ENCODE measurements around the gene CIAO1.
"Not testable (repeated sequence)": the region's sequence is repeated elsewhere in the genome, so short reads cannot be mapped to it uniquely, and the experiment has no call there.

CIAO1 gene

DNA sequence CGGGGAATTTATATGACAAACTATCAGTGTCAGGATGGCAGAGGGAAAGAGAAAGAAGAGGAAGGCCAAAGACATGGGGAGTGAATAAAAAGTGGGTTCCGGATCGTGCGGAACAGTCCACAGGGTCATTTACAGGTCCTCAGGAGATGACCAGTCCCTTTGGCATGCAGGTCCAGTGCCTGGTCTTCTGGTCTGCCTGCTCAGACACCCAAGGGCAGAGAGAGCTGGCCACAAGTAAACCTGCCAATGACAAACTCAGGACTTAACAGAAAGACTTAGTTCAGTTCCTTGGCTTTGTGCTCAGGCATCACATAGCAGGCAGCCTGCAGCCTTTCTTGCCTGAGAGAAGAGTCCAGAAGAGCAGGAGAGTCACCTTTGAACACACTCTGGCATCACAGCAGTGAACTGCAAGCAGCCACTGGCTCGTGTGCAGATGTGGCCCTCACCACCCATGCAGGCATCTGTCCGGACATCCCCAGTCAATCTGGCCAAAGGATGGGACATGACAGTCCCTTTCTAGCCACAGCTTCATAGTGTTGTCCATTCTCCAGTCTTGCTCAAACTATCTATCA is 14.2 kb upstream of the CIAO1 start:
- peak; percentile 73 for DNase-seq

DNA sequence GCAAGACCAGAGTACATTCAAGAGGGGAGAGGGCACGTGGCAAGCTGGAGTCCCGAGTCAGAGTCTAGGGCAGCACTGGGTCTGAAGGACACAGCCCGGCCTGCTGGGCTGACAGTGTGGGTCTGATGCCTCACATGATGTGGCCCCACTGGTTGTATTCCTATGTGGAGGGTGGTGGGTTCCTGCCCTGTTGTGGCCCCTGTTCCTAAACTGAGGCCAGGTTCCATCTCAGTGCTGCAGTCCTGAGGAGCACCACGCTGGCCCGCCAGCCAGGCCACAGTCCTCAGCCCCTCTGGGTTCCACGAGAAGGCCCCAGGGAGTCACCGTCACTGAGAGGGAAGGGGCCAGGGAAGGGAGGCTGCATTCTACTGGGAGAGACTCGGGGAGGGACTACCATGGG is 13.5 kb upstream of the CIAO1 start:
- DNase-seq = no peak

DNA sequence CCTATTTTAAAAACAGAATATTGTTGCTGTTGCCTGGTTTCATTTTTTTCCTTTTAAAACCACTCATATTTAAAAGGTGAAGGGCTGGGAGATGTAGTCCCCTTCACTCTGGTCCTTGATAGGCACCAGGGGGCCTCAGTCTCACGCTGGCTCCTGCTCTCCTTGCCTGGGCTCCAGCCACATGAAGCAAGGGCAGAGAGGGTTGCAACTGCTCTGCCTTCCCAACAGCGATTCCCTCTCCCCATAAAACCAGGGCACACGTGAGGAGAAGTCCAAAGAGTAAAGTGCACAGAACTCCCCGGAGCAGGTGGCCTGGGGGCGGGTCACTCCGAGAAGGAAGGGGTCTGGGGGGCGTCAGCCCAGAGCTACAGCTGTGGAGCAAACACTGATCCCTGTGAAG is 13.0 kb upstream of the CIAO1 start:
- no peak for DNase-seq

DNA sequence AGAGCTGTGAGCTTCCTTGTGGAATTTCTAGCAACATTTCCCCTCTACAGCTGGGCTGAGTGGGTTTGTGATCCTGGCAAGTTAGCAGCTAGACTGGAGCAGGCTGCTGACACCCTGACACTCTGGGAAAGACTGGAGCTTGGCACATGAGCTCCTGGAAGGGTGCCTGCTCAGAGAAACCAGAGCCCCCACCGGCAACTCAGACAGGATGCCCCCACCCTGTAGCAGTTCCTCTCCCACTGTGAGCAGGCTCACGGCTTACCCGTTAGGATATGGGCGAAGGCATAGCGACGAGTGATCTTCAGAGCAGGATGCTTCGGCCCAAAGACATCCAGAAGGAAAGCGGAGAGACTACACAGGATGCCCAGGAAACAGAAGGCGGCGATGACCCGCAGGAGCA is 11.5 kb upstream of the CIAO1 start:
- DNase-seq = no peak

DNA sequence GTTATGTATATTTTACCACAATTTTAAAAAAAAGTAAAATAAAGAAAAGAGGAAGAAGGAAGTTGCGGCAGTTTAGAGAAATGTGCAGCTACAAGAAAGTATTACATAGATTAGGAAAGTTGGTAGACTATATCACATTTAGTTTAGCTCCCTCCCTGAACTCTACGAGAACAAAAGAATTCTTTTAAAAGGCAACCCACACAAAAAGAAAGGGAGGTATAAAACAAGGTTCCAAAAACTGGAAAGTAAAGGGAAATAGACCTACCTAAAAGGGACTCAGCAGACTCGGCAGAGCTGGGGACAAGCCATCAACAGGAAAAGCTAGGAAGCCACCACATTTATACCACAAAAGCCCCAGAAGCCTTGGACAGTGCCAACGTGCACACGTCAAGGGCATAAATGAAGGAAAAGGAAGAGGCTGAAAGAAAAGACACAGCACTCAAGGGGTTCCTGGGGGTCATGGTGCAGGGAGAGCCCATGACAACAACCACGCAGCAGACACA is 9.4 kb upstream of the CIAO1 start:
- DNase-seq = no peak

DNA sequence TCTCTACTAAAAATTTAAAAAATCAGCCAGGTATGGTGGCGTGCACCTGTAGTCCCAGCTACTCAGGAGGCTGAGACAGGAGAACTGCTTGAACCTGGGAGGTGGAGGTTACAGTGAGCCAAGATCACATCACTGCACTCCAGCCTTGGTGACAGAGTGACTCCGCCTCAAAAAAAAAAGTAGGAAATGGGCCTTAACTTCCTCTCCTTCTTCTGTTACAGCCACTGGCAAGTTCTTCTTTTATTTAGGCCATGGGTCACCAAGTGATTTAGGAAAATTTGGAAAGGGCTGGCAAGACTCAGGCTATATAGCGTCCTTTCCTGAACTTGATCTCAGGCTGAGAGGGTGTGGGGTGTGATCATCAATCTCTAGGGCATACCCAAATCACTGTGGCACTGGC is 8.3 kb upstream of the CIAO1 start:
- DNase-seq = not testable (repeated sequence)

DNA sequence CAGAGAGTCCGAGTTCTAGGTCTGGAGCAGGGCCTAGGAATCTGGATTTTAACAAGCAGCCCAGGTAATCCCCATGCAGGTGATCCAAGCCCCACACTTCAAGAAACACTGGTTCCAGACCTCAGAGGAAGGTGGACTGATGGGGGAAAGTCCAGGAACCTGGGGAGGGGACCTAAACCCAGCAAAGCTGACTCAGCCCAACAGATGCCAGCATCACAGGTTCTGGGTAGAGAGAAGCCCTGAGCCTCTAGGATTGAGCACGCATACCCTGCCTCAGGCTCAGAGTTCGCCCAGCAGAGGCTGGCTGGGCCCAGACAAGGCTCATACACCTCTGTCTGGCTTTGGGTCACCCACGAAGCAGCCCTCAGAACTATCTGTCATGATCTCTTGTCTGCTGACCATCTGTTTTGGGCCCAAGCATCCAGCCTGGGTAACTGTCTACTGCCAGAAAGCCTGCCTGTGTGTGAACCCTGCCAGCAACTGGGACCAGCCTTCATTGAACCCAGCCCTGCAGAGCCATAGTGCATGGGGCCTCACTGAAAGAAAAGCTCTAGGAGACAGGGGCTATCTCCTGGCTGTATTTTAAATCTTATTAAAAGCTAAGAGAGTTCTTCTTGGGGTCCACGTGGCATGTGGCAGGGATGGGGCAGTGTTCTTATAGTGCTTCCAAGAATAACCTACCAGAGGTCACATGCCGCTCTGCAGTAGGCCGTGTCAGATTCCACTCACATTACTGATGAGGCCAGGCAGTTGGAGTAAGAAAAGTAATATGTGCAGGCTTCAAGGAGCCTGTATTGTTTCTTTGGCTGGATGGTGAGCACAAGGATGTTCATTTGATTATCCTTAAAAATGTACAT is 7.6 kb upstream of the CIAO1 start:
- DNase-seq = no peak

DNA sequence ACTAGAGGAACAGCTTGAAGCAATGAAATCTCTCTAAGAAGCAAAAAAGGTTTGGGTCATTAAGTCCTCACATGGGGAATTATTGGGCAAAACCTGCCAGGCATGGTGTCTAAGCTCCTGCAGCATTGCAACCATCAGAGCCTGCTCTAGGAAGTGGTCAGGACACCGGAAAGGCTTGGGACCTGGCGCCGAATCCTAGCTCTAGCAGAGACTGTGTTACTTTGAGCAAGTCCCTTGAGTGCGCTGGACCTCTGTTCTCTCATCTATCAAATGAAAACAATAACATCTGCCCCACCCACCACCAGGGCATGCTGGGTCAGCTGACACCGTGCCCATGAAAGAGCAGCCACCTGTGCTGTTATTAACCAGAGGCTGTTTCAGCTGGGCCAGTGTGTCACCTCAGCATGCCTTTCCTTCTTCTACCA is 6.5 kb upstream of the CIAO1 start:
- DNase-seq = no peak

DNA sequence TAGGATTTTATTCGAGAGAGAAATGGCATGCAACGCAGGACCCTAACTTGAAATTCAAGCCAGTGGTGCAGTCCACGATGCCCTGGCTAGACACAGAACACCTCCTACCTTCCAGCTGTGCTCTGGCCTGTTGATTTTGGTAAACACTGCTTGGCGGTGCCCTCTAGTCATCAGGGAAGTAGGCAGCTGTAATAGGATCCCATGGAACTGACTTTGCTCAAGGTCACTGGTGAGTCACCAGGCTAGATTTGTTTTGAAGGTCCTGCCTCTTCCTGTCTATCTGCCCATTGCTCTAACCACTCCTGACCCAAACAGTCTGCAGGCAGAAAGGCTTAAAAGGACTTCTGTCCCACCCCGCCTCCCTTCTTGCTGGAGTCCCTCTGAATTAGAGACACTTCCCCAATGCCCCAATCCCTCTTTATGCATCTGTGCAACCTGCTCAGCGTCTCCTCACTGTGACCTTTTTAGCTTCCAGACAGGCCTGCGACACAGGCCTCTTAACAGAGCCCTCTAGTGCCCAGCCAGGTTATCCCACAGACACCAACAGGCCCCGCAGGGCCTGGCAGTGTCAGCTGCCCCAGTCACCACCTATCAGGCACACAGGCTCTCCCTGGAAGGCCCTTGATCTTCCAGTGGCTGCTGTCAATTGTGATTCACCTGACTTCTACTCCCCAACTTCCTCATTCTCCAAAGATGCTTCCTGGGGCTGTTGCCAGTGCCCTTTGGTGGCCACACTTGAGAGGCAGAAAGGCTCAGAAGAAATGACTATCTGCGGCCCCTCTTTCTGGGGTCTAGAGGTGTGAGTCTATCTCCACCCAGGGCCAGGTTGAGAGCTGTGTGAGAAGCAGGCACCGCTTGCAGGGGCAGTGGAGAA is 5.4 kb upstream of the CIAO1 start:
- peak; percentile 68 for DNase-seq

DNA sequence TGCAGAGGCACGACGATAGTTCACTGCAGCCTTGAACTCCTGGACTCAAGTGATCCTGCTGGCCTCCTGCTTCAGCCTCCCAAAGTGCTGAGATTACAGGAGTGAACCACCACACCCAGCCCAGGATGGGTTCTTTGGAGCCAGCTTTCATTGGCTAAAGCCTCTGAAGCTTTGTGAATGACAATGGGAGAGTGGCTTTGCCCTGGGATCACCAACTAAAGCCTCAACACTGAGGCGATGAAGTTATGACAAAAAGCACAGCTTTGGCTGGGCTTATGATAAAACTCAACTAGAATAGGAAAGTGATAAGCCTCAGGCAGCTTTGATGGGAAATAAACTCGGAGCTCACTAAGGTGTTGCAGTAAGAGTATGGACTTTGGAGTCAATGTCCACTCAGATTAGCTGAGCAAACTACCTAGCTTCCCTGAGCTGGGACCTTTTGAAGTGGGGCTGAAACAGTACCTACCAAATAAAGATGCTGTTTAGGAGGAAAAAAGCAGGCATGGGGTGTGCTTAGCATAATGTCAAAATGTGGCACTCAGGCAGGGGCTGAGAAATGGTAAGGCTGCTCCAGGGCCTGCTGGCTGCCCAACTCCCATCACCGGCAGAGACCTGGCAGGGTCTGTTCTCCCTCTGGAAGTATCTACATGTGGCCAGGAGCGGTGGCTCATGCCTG is 4.6 kb upstream of the CIAO1 start:
- DNase-seq = no peak

DNA sequence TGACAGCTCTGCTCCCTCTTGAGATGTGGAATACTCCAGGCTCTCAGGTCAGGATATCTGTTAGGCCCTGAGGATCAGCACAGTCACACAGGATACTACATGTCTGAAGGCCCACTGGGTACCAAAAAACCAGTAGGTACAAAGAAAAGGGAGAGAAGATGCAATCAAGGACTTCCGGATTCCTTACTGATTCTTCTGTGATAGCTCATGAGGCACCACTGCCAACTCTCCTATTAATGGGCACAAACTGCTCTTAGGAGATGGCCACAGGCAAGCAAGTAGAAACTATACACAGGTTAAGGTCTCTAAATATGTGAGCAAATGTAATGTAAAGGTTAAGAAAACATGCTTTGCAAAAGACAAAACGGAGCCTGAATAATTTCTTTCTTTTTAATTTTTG is 3.7 kb upstream of the CIAO1 start:
- DNase-seq = no peak

DNA sequence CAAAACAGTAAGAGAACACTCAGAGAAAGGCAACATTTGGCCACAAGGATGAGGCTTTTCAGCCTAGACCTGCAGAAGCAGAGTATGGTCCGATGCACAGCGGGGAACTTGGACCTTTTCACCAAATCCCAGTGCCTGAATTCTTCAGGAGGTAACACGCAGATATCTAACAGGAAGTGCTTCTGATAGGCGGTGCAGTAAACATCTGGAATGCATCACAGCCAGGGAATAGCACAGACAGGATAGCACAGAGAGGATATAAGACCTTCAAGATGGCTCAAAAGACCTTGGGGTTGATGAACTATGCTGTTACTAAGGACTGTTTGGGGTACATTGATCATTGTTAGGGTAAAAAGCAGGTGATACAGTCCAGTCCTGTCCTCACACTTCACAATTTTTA is 1.9 kb upstream of the CIAO1 start:
- no peak for DNase-seq

DNA sequence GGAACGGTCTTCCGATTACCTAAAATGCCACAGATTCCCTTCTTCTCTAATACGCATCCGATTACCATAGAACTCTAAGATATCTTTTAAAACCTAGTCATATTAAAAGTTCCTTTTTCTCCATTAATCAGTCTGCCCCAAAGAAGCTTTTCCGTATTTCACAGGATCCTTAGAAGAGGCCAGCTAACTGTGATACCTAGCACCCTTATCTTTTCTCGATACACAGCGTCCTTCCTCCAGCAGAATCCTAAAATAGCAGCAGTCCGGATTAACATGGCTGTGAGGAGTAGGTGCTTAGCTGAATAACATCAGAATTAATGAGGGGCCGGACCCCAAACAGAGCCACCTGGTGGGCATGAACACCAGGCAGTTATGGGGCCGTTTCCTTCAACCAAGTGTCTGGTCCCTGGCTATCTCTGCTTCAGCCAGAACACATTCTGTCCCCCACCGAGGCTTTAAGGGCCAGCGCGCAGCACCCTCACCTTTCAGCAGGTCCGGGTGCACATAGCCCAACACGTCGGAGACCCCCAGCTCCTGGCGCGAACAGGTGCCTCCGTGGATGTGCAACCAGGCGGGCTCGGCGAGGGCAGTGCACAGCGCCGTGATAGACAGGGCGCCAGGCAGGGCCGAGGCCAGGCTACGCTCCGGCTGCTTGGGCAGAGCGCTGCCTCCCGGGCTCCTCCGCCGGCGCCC is 1.2 kb upstream of the CIAO1 start:
- peak; percentile 30 for DNase-seq

DNA sequence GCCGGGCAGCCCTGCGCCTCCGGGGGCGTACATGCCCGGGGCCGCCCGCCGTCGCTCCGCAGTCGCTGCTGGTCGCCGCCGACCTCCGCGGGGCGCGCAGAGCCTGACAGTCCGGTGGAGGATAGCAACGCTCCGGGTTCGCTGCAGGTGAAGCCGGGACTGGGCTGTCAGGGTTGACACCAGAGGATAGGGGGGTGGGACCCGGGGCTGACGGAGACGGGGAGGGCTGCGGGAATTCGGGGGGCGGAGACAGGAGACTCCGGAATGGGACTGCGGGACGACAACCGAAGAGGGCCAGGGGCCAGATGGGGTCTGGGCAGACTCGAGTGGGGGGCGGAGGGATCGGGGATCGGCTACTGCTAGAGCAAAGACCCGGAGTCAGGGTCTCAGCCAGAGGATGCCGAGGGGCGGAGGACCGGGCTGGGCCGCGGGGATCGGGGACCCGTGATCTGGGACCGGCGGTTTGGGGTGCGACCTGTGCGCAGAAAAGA is 631 bp upstream of the CIAO1 start:
- DNase-seq = peak; percentile 5

DNA sequence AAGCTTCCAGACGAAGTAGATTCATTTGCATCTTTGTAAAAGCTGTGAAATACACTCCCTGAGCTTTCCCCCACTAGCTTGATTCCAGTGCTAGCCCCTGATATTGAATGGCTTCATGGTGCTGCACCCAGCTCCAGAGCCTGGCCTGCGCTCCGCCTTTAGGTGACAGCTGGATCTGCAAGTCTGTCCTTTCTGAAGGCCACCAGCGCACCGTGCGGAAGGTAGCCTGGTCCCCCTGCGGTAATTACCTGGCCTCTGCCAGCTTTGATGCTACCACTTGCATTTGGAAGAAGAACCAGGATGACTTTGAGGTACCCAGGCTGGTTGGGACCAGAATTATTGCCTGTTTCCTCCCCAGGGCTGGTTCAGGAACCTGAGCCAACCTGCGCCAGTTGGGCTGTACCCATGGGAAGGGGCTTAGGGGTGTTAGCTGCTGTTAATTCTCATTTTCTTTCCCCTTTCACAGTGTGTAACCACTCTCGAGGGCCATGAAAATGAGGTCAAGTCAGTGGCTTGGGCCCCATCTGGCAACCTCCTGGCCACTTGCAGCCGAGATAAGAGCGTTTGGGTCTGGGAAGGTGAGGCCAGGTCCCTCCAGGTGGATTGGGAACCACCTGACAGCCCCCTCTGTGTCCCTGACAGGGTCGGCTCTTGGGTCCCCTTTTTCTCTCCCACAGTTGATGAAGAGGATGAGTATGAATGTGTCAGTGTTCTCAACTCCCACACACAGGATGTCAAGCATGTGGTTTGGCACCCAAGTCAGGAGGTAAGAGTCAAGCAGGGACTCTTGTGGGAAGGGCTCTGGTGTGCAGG is 1.3 kb downstream of the CIAO1 start:
- peak; percentile 25 for DNase-seq

DNA sequence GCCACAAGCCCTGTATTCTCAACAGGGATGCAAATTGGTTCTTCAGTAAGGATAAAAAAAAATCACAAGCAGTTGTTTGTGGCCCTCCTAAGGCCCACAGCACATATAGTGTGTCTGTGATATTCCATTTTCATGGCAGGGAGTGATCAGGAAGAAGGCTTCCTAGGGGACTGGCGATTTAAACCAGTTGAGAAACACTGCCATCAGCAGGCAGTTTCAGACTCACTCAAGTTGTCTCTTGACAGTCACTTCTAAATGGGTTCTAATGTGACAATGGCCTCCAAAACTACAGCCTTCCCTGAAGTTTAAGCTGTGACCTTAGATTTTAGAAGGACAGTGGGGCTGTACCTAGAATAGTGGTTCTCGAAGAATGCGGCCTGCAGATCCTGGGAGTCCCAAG is 6.0 kb downstream of the CIAO1 start:
- DNase-seq = no peak

DNA sequence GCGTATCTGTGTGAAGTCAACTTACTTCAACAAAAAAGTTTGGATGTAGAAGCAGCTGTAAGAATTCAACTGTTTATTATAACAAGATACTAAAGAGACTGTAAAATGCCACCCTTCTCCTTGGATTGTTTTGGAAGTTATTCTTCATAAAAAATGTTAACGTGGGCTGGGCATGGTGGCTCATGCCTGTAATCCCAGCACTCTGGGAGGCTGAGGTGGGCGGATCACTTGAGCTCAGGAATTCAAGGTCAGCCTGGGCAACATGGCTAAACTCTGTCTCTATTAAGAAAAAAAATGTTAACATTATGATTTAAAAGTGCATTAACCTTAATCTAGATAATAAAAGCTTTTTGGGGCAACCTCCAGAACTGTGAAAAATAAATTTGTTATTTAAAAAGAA is 7.7 kb downstream of the CIAO1 start:
- DNase-seq = no peak

DNA sequence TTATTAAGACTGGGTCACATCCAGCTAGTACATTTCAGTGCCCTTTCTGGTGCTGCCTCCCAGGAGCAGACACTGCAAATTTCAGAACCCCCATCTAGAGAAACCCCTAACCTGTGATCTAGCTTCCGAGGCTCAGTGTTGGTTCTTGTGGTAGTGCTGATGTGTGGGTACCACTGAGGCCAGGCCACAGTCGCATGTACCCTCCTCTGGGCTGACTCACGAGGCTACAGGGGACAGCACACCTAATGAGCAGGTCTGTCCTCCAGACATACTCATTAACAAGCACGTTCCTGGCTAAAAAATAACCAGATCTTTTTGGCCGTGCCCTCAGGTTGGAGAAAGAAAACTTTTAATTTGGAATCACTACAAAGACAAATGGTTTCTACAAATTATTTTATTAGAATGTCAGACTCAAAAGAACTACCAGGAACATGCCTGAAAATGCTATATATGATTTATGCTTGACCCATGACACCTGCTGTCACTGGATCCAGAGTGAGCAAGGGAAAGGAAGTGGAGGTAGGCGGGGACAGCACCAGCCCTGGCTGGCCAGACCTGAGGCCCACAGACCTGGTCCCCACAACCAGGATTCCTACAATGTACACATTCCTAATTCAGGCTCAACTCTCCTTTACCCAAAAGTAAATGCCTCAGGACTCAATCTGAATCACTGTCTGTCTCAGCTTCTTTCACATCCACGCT is 8.5 kb downstream of the CIAO1 start:
- DNase-seq = no peak

DNA sequence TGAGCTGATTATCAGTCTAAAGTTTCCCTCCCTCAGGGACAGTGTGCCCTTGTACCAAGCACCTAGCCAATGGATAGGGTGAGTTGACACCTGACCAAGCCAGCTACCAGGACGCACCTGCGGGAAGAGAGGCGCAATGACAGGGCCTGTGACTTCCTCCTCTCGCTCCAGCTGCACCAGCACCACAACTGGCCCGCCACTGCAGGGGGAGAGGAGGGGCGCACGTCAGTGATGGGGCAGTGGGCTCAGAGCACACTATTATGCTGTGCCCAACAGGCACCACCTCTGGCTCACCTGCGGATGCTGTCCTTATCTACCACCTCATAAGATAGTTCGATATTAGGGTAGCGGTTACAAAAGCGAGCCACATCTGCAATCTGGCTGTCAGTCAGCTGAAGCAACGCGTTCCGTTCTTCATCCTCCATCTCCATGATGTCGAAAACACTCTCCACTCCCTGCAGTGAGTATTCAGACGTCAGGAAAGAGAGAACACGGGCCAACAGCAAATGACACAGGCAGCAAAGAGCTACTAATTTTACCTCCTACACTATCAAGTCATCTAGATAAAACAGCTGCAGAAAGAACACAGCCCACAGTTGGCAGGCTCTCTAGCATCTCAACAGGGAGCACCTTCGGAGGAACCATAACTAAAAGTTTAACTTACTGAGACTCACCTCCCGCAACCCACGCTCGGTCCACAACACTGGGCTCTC is 10.9 kb downstream of the CIAO1 start:
- DNase-seq = no peak

All from fibroblast of skin of right quadriceps (primary cell).